GM18868 (cell line): ENCODE results near the gene B3GAT3.
A peak's percentile ranks its signal among the peaks of the same experiment; 100 is the strongest.
"Not testable (repeated sequence)": the region's sequence is repeated elsewhere in the genome, so short reads cannot be mapped to it uniquely, and the experiment has no call there.

ENCODE experiments used
- ATAC-seq: cut with Tn5 transposase; IDR thresholded peaks from one replicate; pipeline ENCODE4 v1.9.1; 2021; ENCODE audit warnings: mild to moderate bottlenecking, moderate library complexity; ENCODE audit not compliant: unreplicated experiment

Gene B3GAT3

GRCh38 chr11:62621567-62622470 is at the start of gene B3GAT3:
Gene B3GAT3, minus strand, starts transcription at chr11:62621986. Its CDS starts 39 bp downstream, at chr11:62621947.
- ATAC-seq: peak; percentile 96

- peak; percentile 8 for ATAC-seq
Observed at GRCh38 chr11:62671236-62671607, 49.4 kb upstream of the B3GAT3 start.

- no peak for ATAC-seq
Observed at GRCh38 chr11:62669420-62670161, 47.8 kb upstream of the B3GAT3 start.

GRCh38 chr11:62667460-62667859 is 45.7 kb upstream of the B3GAT3 start:
- no peak for ATAC-seq

GRCh38 chr11:62666259-62666926 is 44.6 kb upstream of the B3GAT3 start:
- no peak for ATAC-seq

- ATAC-seq: peak; percentile 4
Observed at GRCh38 chr11:62665599-62666258, 43.9 kb upstream of the B3GAT3 start.

- peak; percentile 81 for ATAC-seq
Observed at GRCh38 chr11:62665075-62665598, 43.4 kb upstream of the B3GAT3 start, which contains the start of the genes C11orf98 and CSKMT. Gene C11orf98, minus strand, starts transcription at chr11:62665210. Its CDS starts 41 bp downstream, at chr11:62665169. Gene CSKMT, plus strand, starts transcription at chr11:62665312. Its CDS starts 568 bp downstream, at chr11:62665880.

- peak; percentile 27 for ATAC-seq
Observed at GRCh38 chr11:62664405-62665074, 42.8 kb upstream of the B3GAT3 start.

- no peak for ATAC-seq
Observed at GRCh38 chr11:62656796-62657429, 35.1 kb upstream of the B3GAT3 start.

GRCh38 chr11:62654297-62654696 is 32.5 kb upstream of the B3GAT3 start:
- ATAC-seq: no peak

- no peak for ATAC-seq
Observed at GRCh38 chr11:62652161-62653006, 30.6 kb upstream of the B3GAT3 start.

GRCh38 chr11:62650283-62650682 is 28.5 kb upstream of the B3GAT3 start:
- not testable (repeated sequence) for ATAC-seq

GRCh38 chr11:62649486-62649885 is 27.7 kb upstream of the B3GAT3 start:
- ATAC-seq: no peak

- no peak for ATAC-seq
Observed at GRCh38 chr11:62648967-62649364, 27.2 kb upstream of the B3GAT3 start.

- ATAC-seq: no peak
Observed at GRCh38 chr11:62648185-62648966, 26.6 kb upstream of the B3GAT3 start.

- ATAC-seq: no peak
Observed at GRCh38 chr11:62647609-62648005, 25.8 kb upstream of the B3GAT3 start.

- ATAC-seq: no peak
Observed at GRCh38 chr11:62646825-62647608, 25.2 kb upstream of the B3GAT3 start.
